HL-60/S4 treated with retinoic acid at 250 ng/mL for 4 days and 3 days (cell line): ENCODE results near the gene TMEM150B.

Source experiments
- in situ Hi-C: fragments of 300-500 bp; cut with MboI; formaldehyde crosslinking; loops from 2 replicates; pipeline ENCODE4 v1.7.0; 2022; ENCODE audit warnings: low sequenced_read_pairs

The TMEM150B gene

GRCh38 chr19:55279770-55280643 lies 45.1 kb downstream of the TMEM150B start, which contains the start of gene HSPBP1:
TSS of gene HSPBP1 (minus strand) at chr19:55280110. CDS start at chr19:55279608, 502 bp downstream.
- in situ Hi-C loops = no loop called here

GRCh38 chr19:55279340-55279739 lies 45.8 kb downstream of the TMEM150B start:
- in situ Hi-C loops = no loop called here

- in situ Hi-C loops = no loop called here
Measured at GRCh38 chr19:55278391-55279135, 46.6 kb downstream of the TMEM150B start.

- in situ Hi-C loops = no loop called here
Measured at GRCh38 chr19:55277494-55277893, 47.6 kb downstream of the TMEM150B start.

GRCh38 chr19:55276720-55277430 lies 48.3 kb downstream of the TMEM150B start:
- in situ Hi-C loops = no loop called here

- in situ Hi-C loops = no loop called here
Measured at GRCh38 chr19:55275851-55276719, 49.1 kb downstream of the TMEM150B start.

GRCh38 chr19:55273978-55274707 lies 51.0 kb downstream of the TMEM150B start:
- in situ Hi-C loops = no loop called here

- in situ Hi-C loops = no loop called here
Measured at GRCh38 chr19:55272142-55272541, 53.0 kb downstream of the TMEM150B start.

- in situ Hi-C loops = no loop called here
Measured at GRCh38 chr19:55270172-55270942, 54.8 kb downstream of the TMEM150B start.

- in situ Hi-C loops = no loop called here
Measured at GRCh38 chr19:55269299-55269698, 55.8 kb downstream of the TMEM150B start.

GRCh38 chr19:55266840-55267239 lies 58.3 kb downstream of the TMEM150B start:
- in situ Hi-C loops = no loop called here

- in situ Hi-C loops = no loop called here
Measured at GRCh38 chr19:55266404-55266803, 58.7 kb downstream of the TMEM150B start.

GRCh38 chr19:55265723-55266386 lies 59.3 kb downstream of the TMEM150B start:
- in situ Hi-C loops = no loop called here

- in situ Hi-C loops = no loop called here
Measured at GRCh38 chr19:55265173-55265572, 60.0 kb downstream of the TMEM150B start.

- in situ Hi-C loops = no loop called here
Measured at GRCh38 chr19:55264531-55264930, 60.6 kb downstream of the TMEM150B start.
